ENCODE results near the gene CDK6. TPM values are rescaled to one million over a fixed set of nuclear protein-coding genes. Genes with fewer than 3 reads are reported as not detected.

Gene CDK6
- total and polyA plus RNA-seq, 2 experiments from 2014 or later: 7.4 to 23.7 TPM

GRCh38 chr7:92611735-92612134, 224.6 kb downstream of the CDK6 start:
- TF ChIP-seq JUNB (IDR thresholded peaks at IDR 0.05; ENCODE audit: unreplicated experiment) (no peak), POLR2AphosphoS5 (IDR thresholded peaks at IDR 0.05; ENCODE audit: low read depth) (no peak), STAT1 (IDR thresholded peaks at IDR 0.05; ENCODE audit: unreplicated experiment) (no peak), ZNF114 (CRISPR knock-in tag; IDR thresholded peaks at IDR 0.05) (no peak), EZH2 (IDR thresholded peaks at IDR 0.05; ENCODE audit: low read depth, unreplicated experiment) (no peak), ZNF462 (CRISPR knock-in tag; IDR thresholded peaks at IDR 0.05) (no peak), CREB1 (CRISPR knock-in tag; IDR thresholded peaks at IDR 0.05; ENCODE audit: low read depth) (no peak), NANOG (IDR thresholded peaks at IDR 0.05; ENCODE audit: borderline replicate concordance) (no peak), EZH2phosphoT487 (IDR thresholded peaks at IDR 0.05; ENCODE audit: unreplicated experiment) (no peak), CTCF (conservative IDR thresholded peaks at IDR 0.05; ENCODE audit: low read depth in 2 of 2) (no peak), ETS1 (IDR thresholded peaks at IDR 0.05) (no peak), ZNF331 (CRISPR knock-in tag; IDR thresholded peaks at IDR 0.05; ENCODE audit: low read depth) (no peak), REST (IDR thresholded peaks at IDR 0.05; ENCODE audit: unreplicated experiment) (no peak)
- H3K4me2 ChIP-seq: no peak overlapping the region
- no peaks in the 10 kb centered on the region for H3K79me2 ChIP-seq (replicated peaks; ENCODE audit: insufficient read depth)
- H3K4me3 ChIP-seq: no peak overlapping the region
- no peaks in the 10 kb centered on the region for H3F3A ChIP-seq (replicated peaks; ENCODE audit: low read depth)
- peaks cover 2% of the 10 kb centered on the region for H3K27me3 Mint-ChIP-seq (ENCODE audit: insufficient read depth, low read depth, poor library complexity)
- H3K27ac ChIP-seq (ENCODE audit: low read depth): no peak overlapping the region
- no peak overlapping the region for H2AFZ ChIP-seq
- peaks cover 10% of the 10 kb centered on the region for H3K4me1 ChIP-seq (ENCODE audit: insufficient read depth)
- H3K27ac Mint-ChIP-seq: no peak overlapping the region
- no peak overlapping the region for H3K4me3 Mint-ChIP-seq
- H3K9me3 Mint-ChIP-seq: no peaks in the 10 kb centered on the region
- H3K27me3 ChIP-seq (ENCODE audit: insufficient read depth): no peaks in the 10 kb centered on the region
- peaks cover 19% of the 10 kb centered on the region; the same call in 2 of the 3 replicates for H3K4me1 Mint-ChIP-seq
- no peak for ATAC-seq
- H3K9me2 ChIP-seq (ENCODE audit: insufficient read depth): no peaks in the 10 kb centered on the region
- DNase-seq (ENCODE audit: low spot score): no peak
- no peaks in the 10 kb centered on the region for H4K20me1 ChIP-seq (replicated peaks; ENCODE audit: insufficient read depth)
- H3K36me3 ChIP-seq (ENCODE audit: insufficient read depth): no peaks in the 10 kb centered on the region
- H3K36me3 Mint-ChIP-seq (ENCODE audit: low read depth): no peaks in the 10 kb centered on the region
